Activated T-cell treated with anti-CD3 and anti-CD28 coated beads, Interleukin-2, amount 50 U/mL, for 72 hours (primary cell): ENCODE results near the gene KRTAP10-3. TPM values are rescaled to one million over a fixed set of nuclear protein-coding genes. Genes with fewer than 3 reads are reported as not detected.
"Not testable (repeated sequence)": the region's sequence is repeated elsewhere in the genome, so short reads cannot be mapped to it uniquely, and the experiment has no call there.

ENCODE experiments used
- ATAC-seq, 2 donors: fragments of 150-1000 bp; cut with Tn5 transposase; replicated peaks in 1 of 2; 2 replicates each; pipeline ENCODE4 v1.10.0; 2021; ENCODE audit warnings: moderate library complexity in 2 of 2, mild to moderate bottlenecking in 1 of 2
- DNase-seq, 2 donors: peaks; one replicate each; pipeline ENCODE4 v3.0.0; 2021 to 2022; ENCODE audit warnings: mixed read lengths in 1 of 2
- H3K27ac Mint-ChIP-seq: one replicate; pipeline ENCODE4 v1.8.0; 2022; ENCODE audit warnings: mild to moderate bottlenecking, moderate library complexity, mixed read lengths
- H3K27me3 Mint-ChIP-seq: one replicate; pipeline ENCODE4 v1.8.0; 2022; ENCODE audit warnings: low read depth, mixed read lengths
- H3K36me3 Mint-ChIP-seq, 2 donors: one replicate each; pipeline ENCODE4 v1.8.0; 2022; ENCODE audit warnings: mixed read lengths in 2 of 2, mild to moderate bottlenecking in 1 of 2; ENCODE audit not compliant: insufficient read depth in 2 of 2
- H3K4me1 Mint-ChIP-seq: one replicate; pipeline ENCODE4 v1.8.0; 2022; ENCODE audit warnings: low read depth, mixed read lengths
- H3K4me3 Mint-ChIP-seq, 2 donors: one replicate each; pipeline ENCODE4 v1.8.0; 2022; ENCODE audit warnings: mild to moderate bottlenecking in 2 of 2, mixed read lengths in 2 of 2, moderate library complexity in 2 of 2
- H3K9me3 Mint-ChIP-seq, 2 donors: one replicate each; pipeline ENCODE4 v1.8.0; 2022; ENCODE audit warnings: mixed read lengths in 2 of 2
- total RNA-seq, 2 donors: library from RNA; stranded (reverse); gene quantifications; one replicate each; pipeline ENCODE4 v1.2.3, GENCODE V29; 2022

KRTAP10-3 gene
- total RNA-seq, 2 donors from 2014 or later: not detected

DNA sequence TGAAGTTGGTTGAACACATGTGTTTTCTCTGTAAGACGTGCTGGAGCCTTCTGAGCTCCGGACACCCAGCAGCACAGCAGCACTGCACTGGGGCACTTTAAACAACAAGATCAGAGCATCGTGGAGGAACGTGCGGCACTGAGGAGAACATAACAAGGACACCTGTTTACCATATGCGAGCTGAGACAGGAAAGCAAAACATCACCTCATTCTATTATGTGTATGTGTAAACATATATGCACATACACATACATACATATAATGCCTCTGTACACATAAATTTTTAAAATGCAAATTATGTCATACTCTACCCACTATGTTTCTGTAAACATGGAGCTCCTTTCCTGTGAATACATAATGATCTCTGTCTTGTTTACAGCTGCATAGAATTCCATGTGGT lies 36.9 kb upstream of the KRTAP10-3 start:
- no peaks in the 10 kb centered on the region for H3K27me3 Mint-ChIP-seq
- peaks cover 1 to 3% of the 10 kb centered on the region in 2 donors for H3K9me3 Mint-ChIP-seq
- DNase-seq: no peak
- no peak overlapping the region for H3K4me3 Mint-ChIP-seq
- no peak for ATAC-seq
- no peak overlapping the region for H3K27ac Mint-ChIP-seq
- H3K36me3 Mint-ChIP-seq: peaks cover 0 to 2% of the 10 kb centered on the region in 2 donors
- no peaks in the 10 kb centered on the region for H3K4me1 Mint-ChIP-seq

DNA sequence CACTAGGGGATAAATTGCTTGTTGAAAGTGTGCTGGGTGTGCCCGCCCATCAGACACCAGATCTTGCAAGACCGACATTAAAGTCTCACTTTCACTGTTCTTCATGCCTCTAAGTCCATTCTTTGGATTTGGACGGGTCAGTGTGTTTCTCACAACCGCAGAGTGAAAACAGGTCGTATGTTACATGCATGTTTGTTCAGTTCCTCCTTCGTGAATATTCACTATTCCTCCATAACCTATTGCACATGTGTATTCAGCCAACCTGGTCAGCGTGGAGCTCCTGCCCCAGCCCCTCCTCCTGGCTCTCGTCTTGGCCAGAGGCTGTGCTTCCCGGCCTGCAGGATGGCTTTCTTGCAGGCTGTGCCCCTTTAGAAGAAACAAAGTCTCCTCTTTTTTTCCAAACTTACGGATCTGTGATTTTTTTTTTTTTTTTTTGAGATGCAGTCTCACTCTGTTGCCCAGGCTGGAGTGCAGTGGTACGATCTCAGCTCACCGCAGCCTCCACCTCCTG lies 35.9 kb upstream of the KRTAP10-3 start:
- ATAC-seq (no peak), DNase-seq (no peak)
- Mint-ChIP-seq H3K27me3 (no peaks in the 10 kb centered on the region), H3K36me3 (peaks cover 0 to 2% of the 10 kb centered on the region in 2 donors), H3K27ac (no peak overlapping the region), H3K4me1 (no peaks in the 10 kb centered on the region), H3K4me3 (no peak overlapping the region), H3K9me3 (peaks cover 1 to 3% of the 10 kb centered on the region in 2 donors)

DNA sequence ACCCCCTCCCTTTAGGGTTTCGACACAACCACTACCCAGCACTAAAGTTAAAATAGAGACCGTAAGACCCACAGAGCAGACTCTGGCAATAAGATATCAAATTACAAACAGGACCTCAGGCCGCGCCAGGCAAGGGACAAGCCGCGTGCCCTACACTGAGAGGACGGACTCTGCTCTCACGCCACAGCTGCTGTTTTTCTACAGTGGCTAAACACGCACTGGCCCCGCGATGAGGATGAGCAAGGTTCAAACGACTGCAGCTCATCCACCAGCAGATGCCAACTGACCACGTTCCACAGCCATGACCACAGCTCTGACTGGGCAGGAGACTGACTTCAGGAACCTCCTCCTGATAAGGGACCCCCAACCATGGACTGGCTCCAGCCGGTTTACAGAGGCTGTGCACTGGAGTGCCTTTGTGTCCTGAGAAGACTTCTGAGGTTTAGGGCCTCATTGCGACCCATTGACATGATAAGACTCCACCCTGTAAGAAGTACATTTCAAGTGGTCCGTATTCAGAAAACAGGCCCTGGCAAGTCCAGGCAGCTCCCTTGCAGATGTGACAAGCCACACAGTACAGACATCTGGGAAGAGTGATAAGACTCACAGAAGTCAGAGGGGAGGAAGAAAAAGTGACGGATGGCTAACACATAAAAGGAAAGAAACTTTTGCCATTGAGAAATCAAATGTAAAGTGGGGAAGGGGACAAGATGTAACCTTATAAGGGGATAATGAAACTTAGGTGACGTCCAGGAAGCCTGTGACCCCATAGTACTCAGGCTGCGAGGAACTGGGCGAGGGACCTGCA lies 35.2 kb upstream of the KRTAP10-3 start:
- Mint-ChIP-seq H3K4me3 (no peak overlapping the region), H3K36me3 (peaks cover 0 to 2% of the 10 kb centered on the region in 2 donors), H3K27me3 (no peaks in the 10 kb centered on the region), H3K27ac (no peak overlapping the region), H3K4me1 (no peaks in the 10 kb centered on the region), H3K9me3 (peaks cover 1 to 2% of the 10 kb centered on the region in 2 donors)
- ATAC-seq (no peak), DNase-seq (no peak)

DNA sequence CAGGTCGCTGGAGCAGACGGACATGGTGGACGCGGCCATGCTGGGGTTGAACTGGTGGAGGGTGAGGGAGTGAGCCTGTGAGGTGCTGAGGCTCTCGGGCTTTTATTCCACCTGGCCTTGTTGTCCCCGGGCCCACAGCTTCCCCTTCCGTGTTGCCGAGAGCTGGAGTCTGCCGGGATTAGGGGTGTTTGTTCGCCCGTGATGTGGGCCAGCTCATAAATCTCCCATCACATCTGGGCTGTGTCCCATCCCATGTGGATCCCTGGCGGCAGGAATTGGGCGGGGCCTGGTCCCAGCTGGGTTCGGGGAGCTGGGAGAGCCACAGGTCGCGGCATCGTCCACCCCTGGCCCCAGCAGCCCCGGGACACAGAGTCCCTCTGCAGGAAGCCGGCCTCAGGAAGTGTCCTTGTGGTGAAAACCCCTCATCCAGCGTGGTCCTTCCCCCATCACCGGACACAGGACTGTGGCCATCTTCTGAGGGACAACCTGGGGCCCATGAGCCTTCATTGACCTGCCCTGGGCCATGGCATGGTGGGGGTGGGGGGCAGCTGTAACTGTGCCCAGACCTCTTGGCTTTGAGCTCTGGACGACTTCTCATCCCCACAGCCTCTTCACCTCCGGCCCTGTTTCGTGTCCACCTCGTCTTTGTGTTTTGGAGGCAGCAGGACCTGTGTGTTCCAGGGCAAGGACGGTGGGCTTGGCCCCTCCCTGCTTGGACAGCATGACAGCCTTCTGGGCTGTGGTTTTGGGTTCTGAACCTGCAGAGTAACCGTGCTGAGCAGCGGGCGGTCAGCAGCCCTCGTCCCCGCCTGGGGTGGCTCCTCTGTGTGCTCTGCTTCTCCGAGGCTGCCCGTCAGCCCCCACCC lies 34.1 kb upstream of the KRTAP10-3 start, which contains the start of gene KRTAP10-6:
TSS of gene KRTAP10-6 (minus strand) at position 60 of the 866 bp plus-strand sequence. CDS start at position 39, 21 bp downstream.
- no peak within 1 kb of the TSS for H3K27ac Mint-ChIP-seq
- DNase-seq: no peak

GRCh38 chr21:44591801-44592130 lies 33.2 kb upstream of the KRTAP10-3 start:
- H3K4me3 Mint-ChIP-seq, H3K27ac Mint-ChIP-seq, H3K9me3 Mint-ChIP-seq, H3K36me3 Mint-ChIP-seq, DNase-seq, ATAC-seq, H3K4me1 Mint-ChIP-seq, H3K27me3 Mint-ChIP-seq: not testable (repeated sequence)

More for the DNA sequence above, 34.1 kb upstream of the KRTAP10-3 start, which contains the start of gene KRTAP10-6:
- Mint-ChIP-seq H3K4me3 (no peak within 1 kb of the TSS), H3K27me3 (no peaks in the 10 kb centered on the region), H3K9me3 (no peaks in the 10 kb centered on the region), H3K4me1 (no peaks in the 10 kb centered on the region), H3K36me3 (no peaks in the 10 kb centered on the region)
- no peak for ATAC-seq

- DNase-seq, ATAC-seq, H3K4me1 Mint-ChIP-seq, H3K36me3 Mint-ChIP-seq, H3K4me3 Mint-ChIP-seq, H3K9me3 Mint-ChIP-seq, H3K27ac Mint-ChIP-seq: not testable (repeated sequence)
- peaks cover 10% of the 10 kb centered on the region for H3K27me3 Mint-ChIP-seq
Observed at GRCh38 chr21:44590897-44591800, 32.6 kb upstream of the KRTAP10-3 start.

- DNase-seq (no peak), ATAC-seq (no peak)
- H3K4me3 Mint-ChIP-seq: no peak overlapping the region
- H3K27me3 Mint-ChIP-seq: peaks cover 14% of the 10 kb centered on the region
- no peaks in the 10 kb centered on the region for H3K4me1 Mint-ChIP-seq
- no peak overlapping the region for H3K27ac Mint-ChIP-seq
- no peaks in the 10 kb centered on the region for H3K36me3 Mint-ChIP-seq
- no peaks in the 10 kb centered on the region for H3K9me3 Mint-ChIP-seq
Observed at GRCh38 chr21:44590311-44590721, 31.7 kb upstream of the KRTAP10-3 start.

DNA sequence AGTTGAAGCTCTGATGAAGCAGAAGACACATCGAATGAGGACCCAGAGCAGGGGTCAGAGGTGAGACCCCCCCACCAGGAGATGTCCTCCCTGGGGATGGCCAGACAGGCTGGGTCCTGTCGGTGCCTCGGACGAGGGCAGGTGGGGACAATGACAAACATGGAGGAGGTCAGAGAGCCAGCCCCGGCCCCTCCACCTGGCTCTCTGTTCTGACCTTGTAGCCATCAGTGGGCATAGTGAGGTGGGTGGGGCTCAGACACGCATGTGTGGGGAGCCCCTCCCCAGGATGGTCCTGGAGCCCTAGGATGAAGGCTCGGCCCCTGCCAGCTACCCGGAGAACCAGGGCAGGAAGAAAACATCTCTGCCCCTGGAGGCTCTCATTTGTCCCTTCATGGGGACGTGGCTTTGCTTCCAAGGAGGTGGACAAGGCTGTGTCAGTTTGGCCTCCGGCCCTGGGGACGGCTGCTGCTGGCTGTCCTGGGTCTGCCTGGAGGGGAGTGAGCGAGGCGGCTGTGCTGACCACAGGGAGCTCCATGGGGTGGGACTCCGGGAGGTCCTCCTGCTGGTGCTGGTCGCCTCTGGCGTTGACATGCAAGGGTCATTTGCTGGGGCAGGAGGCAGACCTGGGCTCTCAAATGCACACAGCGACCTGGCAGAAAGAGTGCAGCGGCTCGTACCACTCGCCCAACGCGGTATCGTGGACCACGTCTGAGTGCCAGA lies 31.2 kb upstream of the KRTAP10-3 start:
- Mint-ChIP-seq H3K27me3 (peaks cover 16% of the 10 kb centered on the region), H3K4me3 (no peak overlapping the region), H3K4me1 (no peaks in the 10 kb centered on the region), H3K27ac (no peak overlapping the region), H3K9me3 (no peaks in the 10 kb centered on the region), H3K36me3 (no peaks in the 10 kb centered on the region)
- ATAC-seq (no peak), DNase-seq (no peak)

DNA sequence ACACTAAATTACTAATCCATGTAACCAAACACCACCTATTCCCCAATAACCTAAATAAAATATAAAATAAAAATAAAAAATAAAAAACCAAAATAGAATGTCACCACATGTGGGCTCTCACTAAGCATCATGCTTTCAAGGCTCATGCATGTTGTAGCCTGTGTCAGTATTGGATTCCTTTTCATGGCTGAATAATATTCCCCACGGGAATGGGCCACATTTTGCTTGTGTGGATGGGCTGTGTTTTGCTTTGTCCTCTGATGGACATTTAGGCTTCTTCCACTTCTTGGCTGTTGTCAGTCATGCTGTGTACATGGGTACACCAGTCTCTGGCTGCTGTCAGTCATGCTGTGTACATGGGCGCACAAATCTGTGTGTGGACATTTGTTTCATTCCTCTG lies 30.5 kb upstream of the KRTAP10-3 start:
- H3K36me3 Mint-ChIP-seq: no peaks in the 10 kb centered on the region
- no peak overlapping the region for H3K27ac Mint-ChIP-seq
- H3K4me1 Mint-ChIP-seq: peaks cover 6% of the 10 kb centered on the region
- H3K27me3 Mint-ChIP-seq: peaks cover 16% of the 10 kb centered on the region
- no peak for DNase-seq
- ATAC-seq: no peak
- H3K9me3 Mint-ChIP-seq: no peaks in the 10 kb centered on the region
- no peak overlapping the region for H3K4me3 Mint-ChIP-seq

DNA sequence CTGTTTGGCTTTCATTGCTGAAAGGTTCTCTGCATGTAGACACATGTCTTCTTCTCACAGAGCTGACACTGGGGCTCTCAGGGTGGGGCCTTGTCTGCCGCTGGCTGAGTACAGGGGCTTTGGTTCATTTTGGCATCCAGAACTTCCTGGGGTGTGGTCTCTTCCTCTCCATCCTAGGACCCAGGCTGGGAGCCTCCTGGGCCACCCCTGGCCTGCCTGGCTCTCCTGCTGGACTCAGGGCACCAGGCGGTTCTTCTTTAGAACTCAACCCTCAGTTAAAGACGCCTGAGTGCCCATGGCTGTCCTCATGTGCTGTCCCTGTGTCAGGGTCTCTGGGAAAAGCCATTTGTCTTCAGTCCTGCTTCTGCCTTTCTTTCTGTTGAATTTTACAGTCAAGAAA lies 27.3 kb upstream of the KRTAP10-3 start:
- H3K27ac Mint-ChIP-seq: no peak overlapping the region
- H3K27me3 Mint-ChIP-seq: peaks cover 16% of the 10 kb centered on the region
- H3K9me3 Mint-ChIP-seq: peaks cover 7% of the 10 kb centered on the region in 2 donors
- H3K4me1 Mint-ChIP-seq: peaks cover 13% of the 10 kb centered on the region
- no peak overlapping the region for H3K4me3 Mint-ChIP-seq
- DNase-seq (no peak), ATAC-seq (no peak)
- peaks cover 5 to 13% of the 10 kb centered on the region in 2 donors for H3K36me3 Mint-ChIP-seq

DNA sequence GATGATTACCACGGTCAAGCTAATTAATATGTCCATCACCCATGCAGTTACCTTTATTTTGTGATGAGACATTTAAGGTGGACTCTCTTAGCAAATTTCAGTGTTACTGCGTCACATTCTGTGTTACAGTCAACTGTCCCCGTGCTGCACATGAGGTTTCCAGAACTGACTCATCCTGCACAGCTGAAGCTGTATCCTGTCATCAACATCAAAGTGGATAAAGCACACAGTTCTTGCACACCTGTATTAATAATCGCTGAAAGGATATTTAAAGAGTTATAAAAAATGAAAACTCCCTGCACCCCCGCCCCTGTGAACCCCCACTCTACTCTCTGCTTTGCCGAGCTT lies 25.2 kb upstream of the KRTAP10-3 start:
- Mint-ChIP-seq H3K9me3 (peaks cover 12 to 13% of the 10 kb centered on the region in 2 donors), H3K4me1 (peaks cover 13% of the 10 kb centered on the region), H3K27ac (no peak overlapping the region), H3K36me3 (peaks cover 7 to 19% of the 10 kb centered on the region in 2 donors), H3K27me3 (peaks cover 16% of the 10 kb centered on the region), H3K4me3 (no peak overlapping the region)
- peak; percentile 21 to 53 for DNase-seq
- peak; percentile 90 to 100 for ATAC-seq
